ENCODE measurements around the gene STAT3. TPM values are rescaled to one million over a fixed set of nuclear protein-coding genes. Genes with fewer than 3 reads are reported as not detected.

The STAT3 gene
- total and polyA plus RNA-seq, 2 experiments from 2014 or later: 152 to 163 TPM

DNA sequence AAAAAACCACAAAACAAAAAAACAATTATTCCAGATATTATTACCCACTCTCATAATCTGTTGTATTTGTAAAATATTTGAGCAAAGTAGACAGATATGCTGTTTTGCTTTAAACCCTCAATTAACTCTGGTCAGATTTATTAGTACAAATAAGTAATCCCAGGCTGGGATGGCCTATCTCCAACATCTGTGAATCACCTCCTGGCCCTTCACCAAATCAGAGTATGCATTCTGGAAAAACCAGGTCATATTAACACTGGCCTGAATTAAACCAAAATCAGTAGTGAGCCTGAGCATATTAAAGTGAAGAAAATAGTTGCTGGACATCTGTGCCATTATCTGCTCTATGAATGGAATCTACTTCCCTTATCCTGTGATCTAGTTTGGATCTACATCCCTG is 41.0 kb downstream of the STAT3 start:
- Histone ChIP-seq H3K36me3 (replicated peaks; ENCODE audit: insufficient read depth, low read depth) (peaks cover 11% of the 10 kb centered on the region), H4K20me1 (ENCODE audit: insufficient read depth, poor library complexity, severe bottlenecking) (peaks cover 63% of the 10 kb centered on the region), H3K4me2 (no peak overlapping the region), H3K27ac (no peak overlapping the region), H3K4me3 (no peak overlapping the region), H3K79me2 (peaks cover 70% of the 10 kb centered on the region), H2AFZ (no peak overlapping the region), H3K27me3 (no peaks in the 10 kb centered on the region), H3K4me1 (ENCODE audit: insufficient read depth) (peaks cover 6% of the 10 kb centered on the region), H3K9me2 (replicated peaks; ENCODE audit: insufficient read depth) (no peaks in the 10 kb centered on the region), H3K9me3 (ENCODE audit: low read depth) (no peaks in the 10 kb centered on the region)
- no peak for TF ChIP-seq EZH2phosphoT487 (IDR thresholded peaks at IDR 0.05; ENCODE audit: low read depth, severe bottlenecking, unreplicated experiment)
- no peak for TF ChIP-seq EZH2 (IDR thresholded peaks at IDR 0.05; ENCODE audit: borderline replicate concordance)
- TF ChIP-seq, protein P1, sequence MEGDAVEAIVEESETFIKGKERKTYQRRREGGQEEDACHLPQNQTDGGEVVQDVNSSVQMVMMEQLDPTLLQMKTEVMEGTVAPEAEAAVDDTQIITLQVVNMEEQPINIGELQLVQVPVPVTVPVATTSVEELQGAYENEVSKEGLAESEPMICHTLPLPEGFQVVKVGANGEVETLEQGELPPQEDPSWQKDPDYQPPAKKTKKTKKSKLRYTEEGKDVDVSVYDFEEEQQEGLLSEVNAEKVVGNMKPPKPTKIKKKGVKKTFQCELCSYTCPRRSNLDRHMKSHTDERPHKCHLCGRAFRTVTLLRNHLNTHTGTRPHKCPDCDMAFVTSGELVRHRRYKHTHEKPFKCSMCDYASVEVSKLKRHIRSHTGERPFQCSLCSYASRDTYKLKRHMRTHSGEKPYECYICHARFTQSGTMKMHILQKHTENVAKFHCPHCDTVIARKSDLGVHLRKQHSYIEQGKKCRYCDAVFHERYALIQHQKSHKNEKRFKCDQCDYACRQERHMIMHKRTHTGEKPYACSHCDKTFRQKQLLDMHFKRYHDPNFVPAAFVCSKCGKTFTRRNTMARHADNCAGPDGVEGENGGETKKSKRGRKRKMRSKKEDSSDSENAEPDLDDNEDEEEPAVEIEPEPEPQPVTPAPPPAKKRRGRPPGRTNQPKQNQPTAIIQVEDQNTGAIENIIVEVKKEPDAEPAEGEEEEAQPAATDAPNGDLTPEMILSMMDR (IDR thresholded peaks at IDR 0.05; ENCODE audit: poor library complexity): no peak
- DNase-seq (ENCODE audit: low spot score): no peak

GRCh38 chr17:42346481-42346880 is 41.8 kb downstream of the STAT3 start:
- WGBS (ENCODE audit: low lambda C conversion rate, missing lambda C conversion rate): 94% methylated on average over 8 of the region's 8 CpGs

DNA sequence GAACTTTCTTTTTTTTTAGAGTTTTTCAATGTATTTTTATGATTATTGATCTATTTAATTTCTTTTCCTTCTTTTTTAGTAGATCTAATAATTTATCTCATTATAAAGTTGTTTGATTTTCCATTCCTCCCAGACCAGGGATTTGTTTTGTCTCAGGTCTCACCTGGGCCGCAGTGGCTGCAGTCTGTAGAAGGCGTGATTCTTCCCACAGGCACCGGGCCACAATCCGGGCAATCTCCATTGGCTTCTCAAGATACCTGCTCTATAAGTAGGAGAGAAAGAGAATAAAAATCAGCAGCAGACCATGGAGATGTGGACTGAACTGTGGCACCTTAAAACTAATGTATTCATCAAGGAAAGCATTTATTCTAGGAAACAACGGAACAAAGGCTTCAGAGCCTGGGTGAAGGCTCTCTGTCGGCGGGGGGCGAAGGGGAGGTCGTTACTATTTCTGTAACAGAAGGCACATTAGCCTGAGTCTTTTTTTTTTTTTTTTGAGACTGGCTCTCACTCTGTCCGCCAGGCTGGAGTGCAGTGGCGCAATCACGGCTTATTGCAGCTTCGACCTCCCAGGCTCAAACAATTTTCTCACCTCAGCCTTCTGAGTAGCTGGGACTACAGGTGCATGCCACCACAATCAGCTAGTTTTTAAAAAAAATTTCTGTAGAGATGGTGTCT is 42.7 kb downstream of the STAT3 start:
- Histone ChIP-seq H3K79me2 (peaks cover 62% of the 10 kb centered on the region), H4K20me1 (ENCODE audit: insufficient read depth, poor library complexity, severe bottlenecking) (peaks cover 46% of the 10 kb centered on the region), H3K27me3 (no peaks in the 10 kb centered on the region), H3K4me1 (ENCODE audit: insufficient read depth) (peaks cover 6% of the 10 kb centered on the region), H2AFZ (no peak overlapping the region), H3K9me3 (ENCODE audit: low read depth) (no peaks in the 10 kb centered on the region), H3K4me3 (no peak overlapping the region), H3K4me2 (no peak overlapping the region), H3K27ac (no peak overlapping the region), H3K36me3 (replicated peaks; ENCODE audit: insufficient read depth, low read depth) (peaks cover 11% of the 10 kb centered on the region), H3K9me2 (replicated peaks; ENCODE audit: insufficient read depth) (no peaks in the 10 kb centered on the region)
- WGBS (ENCODE audit: low lambda C conversion rate, missing lambda C conversion rate): 91% methylated on average over 12 of the region's 13 CpGs
- no peak for DNase-seq (ENCODE audit: low spot score)
- TF ChIP-seq EZH2 (IDR thresholded peaks at IDR 0.05; ENCODE audit: borderline replicate concordance) (no peak), EZH2phosphoT487 (IDR thresholded peaks at IDR 0.05; ENCODE audit: low read depth, severe bottlenecking, unreplicated experiment) (no peak)

More at GRCh38 chr17:42346481-42346880, 41.8 kb downstream of the STAT3 start:
- Histone ChIP-seq H4K20me1 (ENCODE audit: insufficient read depth, poor library complexity, severe bottlenecking) (peaks cover 56% of the 10 kb centered on the region), H3K4me2 (no peak overlapping the region), H2AFZ (no peak overlapping the region), H3K79me2 (peaks cover 70% of the 10 kb centered on the region), H3K27me3 (no peaks in the 10 kb centered on the region), H3K27ac (no peak overlapping the region), H3K9me3 (ENCODE audit: low read depth) (no peaks in the 10 kb centered on the region), H3K36me3 (replicated peaks; ENCODE audit: insufficient read depth, low read depth) (peaks cover 11% of the 10 kb centered on the region), H3K4me3 (no peak overlapping the region), H3K4me1 (ENCODE audit: insufficient read depth) (peaks cover 6% of the 10 kb centered on the region), H3K9me2 (replicated peaks; ENCODE audit: insufficient read depth) (no peaks in the 10 kb centered on the region)
- no peak for DNase-seq (ENCODE audit: low spot score)
- TF ChIP-seq EZH2 (IDR thresholded peaks at IDR 0.05; ENCODE audit: borderline replicate concordance): no peak
- TF ChIP-seq EZH2phosphoT487 (IDR thresholded peaks at IDR 0.05; ENCODE audit: low read depth, severe bottlenecking, unreplicated experiment): no peak
- TF ChIP-seq, protein P1 (IDR thresholded peaks at IDR 0.05; ENCODE audit: poor library complexity): no peak

DNA sequence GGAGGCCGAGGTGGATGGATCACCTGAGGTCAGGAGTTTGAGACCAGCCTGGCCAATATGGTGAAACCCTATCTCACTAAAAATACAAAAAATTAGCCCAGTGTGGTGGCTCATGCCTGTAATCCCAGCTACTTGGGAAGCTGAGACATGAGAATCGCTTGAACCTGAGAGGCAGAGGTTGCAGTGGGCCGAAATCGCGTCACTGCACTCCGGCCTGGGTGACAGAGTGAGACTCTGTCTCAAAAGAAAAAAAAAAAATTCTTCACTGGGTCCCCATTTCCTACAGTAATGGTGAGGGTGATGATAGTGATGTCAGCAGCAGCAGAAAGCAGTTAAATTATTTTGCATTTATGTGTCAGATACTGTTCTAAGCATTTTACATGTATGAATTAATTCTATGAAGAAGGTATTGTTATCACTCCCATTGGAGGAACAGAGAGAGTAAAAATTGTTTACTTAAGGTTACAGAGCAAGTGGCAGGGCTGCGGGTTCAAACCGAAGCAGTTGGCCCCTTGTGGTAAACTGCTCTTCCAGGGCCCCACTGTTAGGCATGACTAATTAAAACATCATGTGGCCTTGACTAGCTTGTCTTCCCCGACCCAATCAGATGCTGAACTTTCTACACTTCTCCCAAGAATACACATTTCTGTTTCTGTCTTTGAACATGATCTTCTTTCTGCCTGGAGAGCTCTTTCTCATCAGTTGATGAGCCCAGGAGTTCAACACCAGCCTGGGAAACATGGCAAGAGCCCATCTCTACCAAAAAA is 45.8 kb downstream of the STAT3 start:
- 83% methylated on average over 9 of the region's 9 CpGs for WGBS (ENCODE audit: low lambda C conversion rate, missing lambda C conversion rate)
- H3K36me3 ChIP-seq (replicated peaks; ENCODE audit: insufficient read depth, low read depth): peaks cover 6% of the 10 kb centered on the region
- peaks cover 15% of the 10 kb centered on the region for H4K20me1 ChIP-seq (ENCODE audit: insufficient read depth, poor library complexity, severe bottlenecking)

More for the DNA sequence above, 45.8 kb downstream of the STAT3 start:
- DNase-seq (ENCODE audit: low spot score): no peak
- TF ChIP-seq EZH2 (IDR thresholded peaks at IDR 0.05; ENCODE audit: borderline replicate concordance): no peak
- no peak for TF ChIP-seq EZH2phosphoT487 (IDR thresholded peaks at IDR 0.05; ENCODE audit: low read depth, severe bottlenecking, unreplicated experiment)
- TF ChIP-seq, protein P1 (IDR thresholded peaks at IDR 0.05; ENCODE audit: poor library complexity): no peak
- no peaks in the 10 kb centered on the region for H3K4me1 ChIP-seq (ENCODE audit: insufficient read depth)
- peaks cover 31% of the 10 kb centered on the region for H3K79me2 ChIP-seq
- no peak overlapping the region for H2AFZ ChIP-seq
- H3K4me2 ChIP-seq: no peak overlapping the region
- no peaks in the 10 kb centered on the region for H3K9me2 ChIP-seq (replicated peaks; ENCODE audit: insufficient read depth)
- no peaks in the 10 kb centered on the region for H3K27me3 ChIP-seq
- H3K9me3 ChIP-seq (ENCODE audit: low read depth): no peaks in the 10 kb centered on the region
- H3K27ac ChIP-seq: no peak overlapping the region
- H3K4me3 ChIP-seq: no peak overlapping the region

Measured in hepatocyte (in vitro differentiated cells).